Mesenchymal stem cell (in vitro differentiated cells and primary cell): ENCODE results near the gene RSPH1.
"Not testable (repeated sequence)": the region's sequence is repeated elsewhere in the genome, so short reads cannot be mapped to it uniquely, and the experiment has no call there.

Experiments
- DNase-seq: peaks from one replicate; pipeline ENCODE4 v3.0.0-alpha.2; 2013
- H2AFZ ChIP-seq: one replicate; pipeline ENCODE4 v1.6.1; 2013; ENCODE audit warnings: low read depth, mild to moderate bottlenecking, control low read depth, inconsistent platforms, low read length, moderate library complexity
- H2AK5ac ChIP-seq: 2 replicates; pipeline ENCODE4 v1.6.1; 2013; ENCODE audit warnings: low read length, moderate library complexity, mild to moderate bottlenecking, inconsistent platforms; ENCODE audit not compliant: severe bottlenecking
- H2BK120ac ChIP-seq: one replicate; pipeline ENCODE4 v1.6.1; 2013; ENCODE audit warnings: low read depth, mild to moderate bottlenecking, inconsistent platforms, low read length, moderate library complexity
- H2BK12ac ChIP-seq, 2 experiments: one replicate each; pipeline ENCODE4 v1.6.1; 2013; ENCODE audit warnings: inconsistent platforms in 2 of 2, low read length in 2 of 2, mild to moderate bottlenecking in 2 of 2, moderate library complexity in 2 of 2, control low read depth in 1 of 2
- H2BK15ac ChIP-seq: one replicate; pipeline ENCODE4 v1.6.1; 2013; ENCODE audit warnings: mild to moderate bottlenecking, low read depth, inconsistent platforms; ENCODE audit not compliant: poor library complexity, severe bottlenecking
- H2BK5ac ChIP-seq: 2 replicates; pipeline ENCODE4 v1.6.1; 2013; ENCODE audit warnings: low read depth, mild to moderate bottlenecking, low read length, control low read depth, inconsistent platforms; ENCODE audit not compliant: poor library complexity, severe bottlenecking
- H3K14ac ChIP-seq, 2 experiments: one replicate each; pipeline ENCODE4 v1.6.1; 2013; ENCODE audit warnings: inconsistent platforms in 2 of 2, low read length in 2 of 2, control low read depth in 1 of 2, mild to moderate bottlenecking in 1 of 2, moderate library complexity in 1 of 2
- H3K18ac ChIP-seq, 2 experiments: one replicate each; pipeline ENCODE4 v1.6.1; 2013; ENCODE audit warnings: inconsistent platforms in 2 of 2, low read length in 2 of 2, control low read depth in 1 of 2, low read depth in 1 of 2, mild to moderate bottlenecking in 1 of 2
- H3K23ac ChIP-seq, 2 experiments: one replicate each; pipeline ENCODE4 v1.6.1; 2013; ENCODE audit warnings: inconsistent platforms in 2 of 2, low read length in 2 of 2, mild to moderate bottlenecking in 2 of 2, moderate library complexity in 2 of 2, control low read depth in 1 of 2
- H3K27ac ChIP-seq: 2 replicates; pipeline ENCODE4 v1.5.1; 2013; ENCODE audit warnings: mild to moderate bottlenecking, moderate library complexity, low read length, control low read depth, inconsistent platforms; ENCODE audit not compliant: poor library complexity, severe bottlenecking
- H3K27me3 ChIP-seq, 2 experiments: 2 replicates each; pipeline versions ENCODE4 v1.6.1 to v1.7.0; 2013; ENCODE audit warnings: low read length in 2 of 2, mild to moderate bottlenecking in 2 of 2, moderate library complexity in 2 of 2, control low read depth in 1 of 2, inconsistent platforms in 1 of 2; ENCODE audit not compliant: control insufficient read depth in 1 of 2, insufficient read depth in 1 of 2
- H3K36me3 ChIP-seq, 2 experiments: 2 replicates each; pipeline versions ENCODE4 v1.6.1 to v1.7.0; 2013; ENCODE audit warnings: low read length in 2 of 2, control low read depth in 1 of 2, inconsistent platforms in 1 of 2, low read depth in 1 of 2, mild to moderate bottlenecking in 1 of 2; ENCODE audit not compliant: insufficient read depth in 2 of 2, control insufficient read depth in 1 of 2
- H3K4ac ChIP-seq, 2 experiments: one replicate each; pipeline ENCODE4 v1.6.1; 2013; ENCODE audit warnings: inconsistent platforms in 2 of 2, low read length in 2 of 2, mild to moderate bottlenecking in 2 of 2, moderate library complexity in 2 of 2, control low read depth in 1 of 2, low read depth in 1 of 2
- H3K4me1 ChIP-seq: 2 replicates; pipeline ENCODE4 v1.6.1; 2013; ENCODE audit warnings: low read depth, low read length, control low read depth; ENCODE audit not compliant: control insufficient read depth, insufficient read depth
- H3K4me2 ChIP-seq: 2 replicates; pipeline ENCODE4 v1.6.1; 2013; ENCODE audit warnings: low read length, mild to moderate bottlenecking, inconsistent platforms; ENCODE audit not compliant: poor library complexity, severe bottlenecking
- H3K4me3 ChIP-seq, 2 experiments: 2 replicates each; pipeline versions ENCODE4 v1.5.1 to v1.7.0; 2013; ENCODE audit warnings: low read length in 2 of 2, mild to moderate bottlenecking in 2 of 2, control low read depth in 1 of 2, low read depth in 1 of 2; ENCODE audit not compliant: insufficient read depth in 1 of 2
- H3K79me1 ChIP-seq: replicated peaks from 2 replicates; pipeline ENCODE4 v1.6.1; 2013; ENCODE audit warnings: mild to moderate bottlenecking, control low read depth, low read length, inconsistent platforms; ENCODE audit not compliant: poor library complexity, severe bottlenecking
- H3K9ac ChIP-seq: 2 replicates; pipeline ENCODE4 v1.7.0; 2013; ENCODE audit warnings: mild to moderate bottlenecking, low read length, moderate library complexity
- H3K9me3 ChIP-seq: 2 replicates; pipeline ENCODE4 v1.7.0; 2013; ENCODE audit warnings: mild to moderate bottlenecking, low read length; ENCODE audit not compliant: control insufficient read depth
- H4K8ac ChIP-seq: one replicate; pipeline ENCODE4 v1.6.1; 2013; ENCODE audit warnings: inconsistent platforms, mild to moderate bottlenecking, low read length, moderate library complexity
- H4K91ac ChIP-seq: one replicate; pipeline ENCODE4 v1.6.1; 2013; ENCODE audit warnings: mild to moderate bottlenecking, low read length, inconsistent platforms
- WGBS: methylation state at CpG from one replicate; pipeline ENCODE4 v1.1.7; 2013; ENCODE audit warnings: mixed read lengths; 5-methylcytosine and 5-hydroxymethylcytosine counted together

Gene RSPH1

GRCh38 chr21:42472521-42472920 lies 23.5 kb downstream of the RSPH1 start:
- no peak overlapping the region for H2AFZ ChIP-seq
- H3K9me3 ChIP-seq, result no peaks in the 10 kb centered on the region
- no peak overlapping the region for H3K18ac ChIP-seq
- no peak overlapping the region for H3K4ac ChIP-seq
- H2AK5ac ChIP-seq, result no peak overlapping the region
- no peak overlapping the region for H2BK5ac ChIP-seq
- H3K27ac ChIP-seq, result no peak overlapping the region
- 99% methylated on average over 5 of the region's 7 CpGs for WGBS
- no peak overlapping the region for H3K4me3 ChIP-seq
- H3K79me1 ChIP-seq, result no peaks in the 10 kb centered on the region
- no peak overlapping the region for H3K23ac ChIP-seq
- no peak overlapping the region for H3K9ac ChIP-seq
- peaks cover 0 to 2% of the 10 kb centered on the region in 2 experiments for H3K36me3 ChIP-seq
- no peak overlapping the region for H2BK120ac ChIP-seq
- peaks cover 0 to 19% of the 10 kb centered on the region in 2 experiments for H3K27me3 ChIP-seq
- no peak overlapping the region for H4K8ac ChIP-seq
- H3K14ac ChIP-seq, result no peak overlapping the region
- no peak for DNase-seq
- H3K4me2 ChIP-seq, result no peak overlapping the region
- H2BK12ac ChIP-seq, result no peak overlapping the region
- no peak overlapping the region for H4K91ac ChIP-seq
- peaks cover 22% of the 10 kb centered on the region for H3K4me1 ChIP-seq
- no peak overlapping the region for H2BK15ac ChIP-seq

DNA sequence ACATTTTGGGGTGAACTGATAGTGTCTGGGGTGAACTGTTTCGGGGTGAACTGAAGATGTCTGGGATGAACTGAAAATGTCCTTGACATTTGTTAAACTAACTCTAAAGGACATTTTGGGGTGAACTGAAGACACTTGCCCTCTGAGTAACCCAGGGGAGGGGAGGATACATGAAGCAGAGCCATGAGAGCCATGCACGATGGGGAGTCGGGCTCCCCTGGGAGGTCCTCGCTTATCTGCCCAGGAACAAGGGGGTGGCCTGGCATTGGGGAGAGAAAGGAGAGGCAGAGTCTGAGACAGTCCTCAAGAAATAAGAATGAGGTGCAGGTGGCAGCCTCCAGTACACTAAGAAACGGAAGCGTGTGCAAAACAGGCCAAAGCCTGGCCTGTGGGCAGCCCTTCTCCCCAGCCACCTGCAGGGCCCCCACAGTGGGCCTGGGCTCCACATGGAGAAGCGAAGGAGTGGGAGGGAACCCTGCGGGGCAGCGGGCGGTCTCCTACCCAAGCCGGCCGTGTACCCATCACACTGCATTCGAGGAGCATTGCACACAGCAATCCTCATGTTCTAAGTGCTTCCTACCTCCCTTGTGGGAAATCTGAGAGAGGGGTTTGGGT lies 24.2 kb downstream of the RSPH1 start:
- Histone ChIP-seq H2BK15ac (no peak overlapping the region), H2BK5ac (no peak overlapping the region), H3K14ac (no peak overlapping the region), H3K79me1 (no peaks in the 10 kb centered on the region), H3K27me3 (peaks cover 0 to 24% of the 10 kb centered on the region in 2 experiments), H3K18ac (no peak overlapping the region), H3K23ac (no peak overlapping the region), H4K8ac (no peak overlapping the region), H3K4me2 (no peak overlapping the region), H3K27ac (no peak overlapping the region), H2BK120ac (no peak overlapping the region), H3K9me3 (no peaks in the 10 kb centered on the region), H3K9ac (no peak overlapping the region), H2AK5ac (no peak overlapping the region), H3K4me1 (peaks cover 28% of the 10 kb centered on the region), H3K4me3 (no peak overlapping the region), H3K4ac (no peak overlapping the region), H2AFZ (no peak overlapping the region), H4K91ac (no peak overlapping the region), H3K36me3 (peaks cover 0 to 2% of the 10 kb centered on the region in 2 experiments), H2BK12ac (no peak overlapping the region)
- WGBS, result 83% methylated on average over 7 of the region's 13 CpGs
- DNase-seq, result no peak

DNA sequence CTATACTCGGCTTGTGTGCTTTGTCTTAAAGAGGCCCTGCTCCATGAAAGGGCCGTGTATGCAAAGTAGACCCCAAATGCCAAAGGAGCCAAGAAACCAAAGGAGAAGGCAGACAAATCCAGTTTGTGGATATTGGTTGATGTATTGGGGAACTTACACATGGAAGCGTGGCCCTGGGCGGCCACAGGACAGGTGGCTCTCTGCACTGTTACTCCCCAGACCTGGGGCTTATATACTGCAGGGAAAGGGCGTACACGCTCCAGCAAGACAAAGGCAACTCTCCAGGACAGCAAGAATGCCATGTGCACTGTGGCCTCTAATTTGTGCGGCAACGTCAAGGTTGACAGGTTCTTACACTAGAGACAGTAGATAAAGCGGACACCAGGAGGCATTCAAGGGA lies 24.8 kb downstream of the RSPH1 start:
- WGBS, result 92% methylated on average over 9 of the region's 9 CpGs
- Histone ChIP-seq H3K27ac (no peak overlapping the region), H3K36me3 (peaks cover 0 to 2% of the 10 kb centered on the region in 2 experiments), H3K18ac (no peak overlapping the region), H2BK5ac (no peak overlapping the region), H2AFZ (no peak overlapping the region), H3K27me3 (peaks cover 0 to 24% of the 10 kb centered on the region in 2 experiments), H3K4ac (no peak overlapping the region), H4K8ac (no peak overlapping the region), H3K79me1 (no peaks in the 10 kb centered on the region), H3K9ac (no peak overlapping the region), H2AK5ac (no peak overlapping the region), H3K4me3 (no peak overlapping the region), H3K14ac (no peak overlapping the region), H3K9me3 (no peaks in the 10 kb centered on the region), H2BK15ac (no peak overlapping the region), H3K4me1 (peaks cover 28% of the 10 kb centered on the region), H4K91ac (no peak overlapping the region), H2BK12ac (no peak overlapping the region), H3K4me2 (no peak overlapping the region), H2BK120ac (no peak overlapping the region), H3K23ac (no peak overlapping the region)
- no peak for DNase-seq

- H3K9ac ChIP-seq, H3K18ac ChIP-seq, H3K14ac ChIP-seq, H3K4me3 ChIP-seq, H3K36me3 ChIP-seq, H3K4me2 ChIP-seq, H2AFZ ChIP-seq, H3K9me3 ChIP-seq, H2BK5ac ChIP-seq, H3K79me1 ChIP-seq, H2BK12ac ChIP-seq, H3K4ac ChIP-seq, H4K8ac ChIP-seq, H2BK15ac ChIP-seq, H4K91ac ChIP-seq, H2AK5ac ChIP-seq, H3K23ac ChIP-seq, DNase-seq, H3K27ac ChIP-seq, H2BK120ac ChIP-seq: not testable (repeated sequence)
- Histone ChIP-seq H3K4me1 (peaks cover 23% of the 10 kb centered on the region), H3K27me3 (peaks cover 0 to 24% of the 10 kb centered on the region in 2 experiments)
- 95% methylated on average over 4 of the region's 4 CpGs for WGBS
Observed at GRCh38 chr21:42469726-42470125, 26.3 kb downstream of the RSPH1 start.
